Measurements from ENCODE around the gene KIAA0513. TPM values are rescaled to one million over a fixed set of nuclear protein-coding genes. Genes with fewer than 3 reads are reported as not detected.
A peak's percentile ranks its signal among the peaks of the same experiment; 100 is the strongest.

Gene KIAA0513
- total and polyA plus RNA-seq, 2 donors (not counting 3 experiments of a cell fraction or from before 2014, with no cell fraction given): 1.8 to 4.3 TPM

- CTCF ChIA-PET: interaction anchor here (1.7 to 2.4 kb wide), 3 partner anchors 10 to 35 kb away, joined by 7 to 9 read pairs (median 8); no protein-coding TSS in a partner anchor
- BruUV-seq (replicated peaks): no TSS peak
- Histone ChIP-seq H3K9me3 (replicated peaks; ENCODE audit: control insufficient read depth, insufficient read depth, low read length) (no peaks in the 10 kb centered on the region), H2AFZ (ENCODE audit: low read depth, low read length) (peak overlapping the region; percentile 83), H3K27me3 (ENCODE audit: control insufficient read depth in 2 of 2, insufficient read depth in 2 of 2, low read length in 2 of 2) (no peaks in the 10 kb centered on the region), H3K4me3 (replicated peaks in 1 of 3; ENCODE audit: insufficient read depth in 1 of 3, low read depth in 1 of 3, low read length in 3 of 3) (no peak overlapping the region), H3K4me2 (ENCODE audit: insufficient read depth, low read length) (peak overlapping the region; percentile 41), H3K27ac (ENCODE audit: insufficient read depth, low read depth, low read length) (no peak overlapping the region), H3K36me3 (ENCODE audit: control insufficient read depth in 2 of 2, extremely low read depth in 1 of 2, insufficient read depth in 2 of 2, low read length in 2 of 2) (no peaks in the 10 kb centered on the region), H3K4me1 (ENCODE audit: control insufficient read depth, extremely low read depth, insufficient read depth, low read length) (peaks cover 29% of the 10 kb centered on the region), H3K9ac (replicated peaks; ENCODE audit: extremely low read depth, insufficient read depth, low read length) (no peak overlapping the region), H3K9me1 (replicated peaks; ENCODE audit: control insufficient read depth, extremely low read depth, insufficient read depth, low read length) (no peaks in the 10 kb centered on the region), H3K79me2 (ENCODE audit: control insufficient read depth, insufficient read depth, low read length) (no peaks in the 10 kb centered on the region), H4K20me1 (replicated peaks; ENCODE audit: control insufficient read depth, extremely low read depth, insufficient read depth, low read length) (no peaks in the 10 kb centered on the region)
- dilution Hi-C loops (cut with MboI; ENCODE audit: extremely low pct_ligation_motif_present, low sequenced_read_pairs): no loop called here
- intact Hi-C loops (cut with micrococcal nuclease): no loop called here
- DNase-seq (ENCODE audit: low read depth, low spot score) (no peak), FAIRE-seq (no peak)
- TF ChIP-seq MAX (IDR thresholded peaks at IDR 0.05; ENCODE audit: insufficient read depth, insufficient read length) (no peak), POLR2AphosphoS5 (IDR thresholded peaks at IDR 0.05; ENCODE audit: insufficient read depth, low read depth, low read length) (no peak), FOS (IDR thresholded peaks at IDR 0.05; ENCODE audit: borderline replicate concordance, insufficient read depth, low read length) (no peak), MYC (IDR thresholded peaks at IDR 0.05; ENCODE audit: low read depth, low read length) (no peak), CTCF (IDR thresholded peaks at IDR 0.05; ENCODE audit: extremely low read depth in 1 of 2, insufficient read depth in 1 of 2, low read depth in 1 of 2, low read length in 2 of 2) (no peak), GATA2 (IDR thresholded peaks at IDR 0.05; ENCODE audit: insufficient read depth, insufficient read length, low read depth, low read length) (no peak), JUN (IDR thresholded peaks at IDR 0.05; ENCODE audit: borderline replicate concordance, insufficient read depth, insufficient read length, low read depth) (no peak), POLR2A (IDR thresholded peaks at IDR 0.05; ENCODE audit: low read depth, low read length) (no peak), EZH2 (IDR thresholded peaks at IDR 0.05; ENCODE audit: borderline replicate concordance, low read depth, low read length, severe bottlenecking) (no peak)
- POLR2A ChIA-PET: no interaction called here
Measured at GRCh38 chr16:85136702-85137322, 109.2 kb downstream of the KIAA0513 start.

Measured in endothelial cell of umbilical vein (primary cell).